HG03196 (cell line): Measurements from ENCODE around the gene STEAP1B.
"Not testable (repeated sequence)": the region's sequence is repeated elsewhere in the genome, so short reads cannot be mapped to it uniquely, and the experiment has no call there.

Source experiments
- ATAC-seq: cut with Tn5 transposase; IDR thresholded peaks from one replicate; pipeline ENCODE4 v1.9.1; 2021; ENCODE audit not compliant: unreplicated experiment

The STEAP1B gene

DNA sequence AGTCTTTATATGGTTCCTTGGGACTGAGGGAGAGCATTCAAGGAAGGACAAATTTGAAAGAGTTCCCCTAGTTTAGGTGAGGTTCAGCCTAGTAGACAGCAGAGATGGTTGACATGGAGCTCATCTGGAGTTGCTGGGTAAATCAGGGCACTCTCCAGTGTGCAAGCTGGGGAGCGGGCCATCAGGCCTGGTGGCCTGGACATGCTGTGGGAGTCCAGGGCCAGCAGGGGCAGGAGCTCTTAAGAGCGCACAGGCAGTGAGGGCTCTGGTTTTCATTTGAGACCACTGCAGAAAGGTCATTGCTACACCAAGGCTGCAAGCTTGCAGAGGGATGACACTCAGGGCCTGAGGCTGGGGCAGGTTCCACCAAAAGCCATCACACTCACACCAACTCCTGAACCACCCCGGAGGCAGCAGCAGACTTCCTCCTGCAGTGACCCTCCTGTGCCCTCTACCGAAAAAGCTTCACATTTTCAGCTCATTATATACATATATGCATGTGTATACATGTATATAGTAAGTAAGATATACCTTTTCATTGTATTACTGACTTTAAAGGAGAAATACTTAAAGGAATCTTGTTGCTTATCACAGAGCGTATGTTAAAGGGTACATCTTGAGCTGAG, 39.5 kb downstream of the STEAP1B start:
- ATAC-seq, result no peak

DNA sequence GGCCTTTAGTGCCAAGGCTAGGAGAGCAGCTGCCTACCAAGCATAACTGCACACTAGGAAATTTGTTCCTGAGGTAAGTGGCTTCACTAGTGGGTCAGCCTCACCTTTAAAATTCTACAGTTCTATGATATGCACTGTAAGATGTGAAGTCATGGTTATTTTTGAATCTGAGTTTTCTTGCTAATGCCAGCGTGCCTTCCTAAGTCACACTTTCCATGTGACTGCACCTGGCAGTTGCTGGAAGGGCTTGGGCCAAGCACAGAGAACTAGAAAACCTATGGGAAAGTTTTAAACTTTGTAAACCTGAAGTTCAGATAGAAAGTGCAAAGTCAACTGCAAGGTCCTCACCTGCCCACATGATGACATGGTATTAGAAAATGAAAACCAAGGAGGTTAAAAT, 42.5 kb downstream of the STEAP1B start:
- no peak for ATAC-seq

DNA sequence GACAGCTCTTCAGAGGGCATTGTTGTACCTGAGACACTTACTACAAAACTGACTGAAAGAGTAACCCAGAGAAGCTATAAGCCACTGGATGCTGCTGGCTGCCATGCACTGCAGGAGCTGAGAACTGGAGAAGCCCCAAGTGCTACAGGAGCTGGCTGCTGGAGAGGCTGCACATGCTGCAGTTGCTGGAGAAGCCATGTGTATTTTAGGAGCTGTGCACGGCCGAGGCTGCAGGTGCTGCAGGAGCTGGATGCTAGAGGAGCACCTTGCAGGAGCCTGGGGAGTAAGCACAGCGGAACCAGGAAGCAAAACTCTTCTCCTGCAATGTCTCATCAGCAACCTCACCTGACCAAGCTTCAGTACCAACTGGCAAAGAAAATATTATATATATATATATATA, 45.5 kb downstream of the STEAP1B start:
- no peak for ATAC-seq

DNA sequence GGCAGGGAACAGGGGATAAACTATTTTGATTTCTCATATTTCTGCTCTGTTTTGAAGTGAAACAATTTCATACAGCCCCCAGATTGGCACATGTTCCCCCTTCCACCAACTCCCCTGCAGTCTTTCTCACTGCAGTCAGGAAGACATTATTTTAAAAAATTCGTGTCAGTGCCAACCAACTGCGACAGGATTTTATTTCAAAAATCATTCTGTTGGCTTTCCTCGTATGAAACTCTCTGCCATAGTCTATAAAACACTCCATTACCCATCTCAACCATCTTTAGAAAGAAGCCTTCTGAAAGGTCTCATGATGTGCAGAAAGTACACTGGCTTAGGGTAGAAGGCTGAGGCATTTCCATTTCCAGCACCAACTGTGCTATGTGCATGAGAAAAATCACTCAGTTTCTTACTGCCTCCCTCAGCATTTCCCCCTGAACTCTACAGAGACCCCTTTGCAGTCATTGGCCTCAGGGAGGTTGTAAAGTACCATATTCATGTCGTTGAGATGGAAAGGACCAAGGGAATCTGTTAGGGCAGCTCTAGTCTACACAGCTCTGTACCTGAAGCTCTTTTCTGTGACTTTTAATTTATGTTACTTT, 46.9 kb downstream of the STEAP1B start:
- ATAC-seq, result no peak

DNA sequence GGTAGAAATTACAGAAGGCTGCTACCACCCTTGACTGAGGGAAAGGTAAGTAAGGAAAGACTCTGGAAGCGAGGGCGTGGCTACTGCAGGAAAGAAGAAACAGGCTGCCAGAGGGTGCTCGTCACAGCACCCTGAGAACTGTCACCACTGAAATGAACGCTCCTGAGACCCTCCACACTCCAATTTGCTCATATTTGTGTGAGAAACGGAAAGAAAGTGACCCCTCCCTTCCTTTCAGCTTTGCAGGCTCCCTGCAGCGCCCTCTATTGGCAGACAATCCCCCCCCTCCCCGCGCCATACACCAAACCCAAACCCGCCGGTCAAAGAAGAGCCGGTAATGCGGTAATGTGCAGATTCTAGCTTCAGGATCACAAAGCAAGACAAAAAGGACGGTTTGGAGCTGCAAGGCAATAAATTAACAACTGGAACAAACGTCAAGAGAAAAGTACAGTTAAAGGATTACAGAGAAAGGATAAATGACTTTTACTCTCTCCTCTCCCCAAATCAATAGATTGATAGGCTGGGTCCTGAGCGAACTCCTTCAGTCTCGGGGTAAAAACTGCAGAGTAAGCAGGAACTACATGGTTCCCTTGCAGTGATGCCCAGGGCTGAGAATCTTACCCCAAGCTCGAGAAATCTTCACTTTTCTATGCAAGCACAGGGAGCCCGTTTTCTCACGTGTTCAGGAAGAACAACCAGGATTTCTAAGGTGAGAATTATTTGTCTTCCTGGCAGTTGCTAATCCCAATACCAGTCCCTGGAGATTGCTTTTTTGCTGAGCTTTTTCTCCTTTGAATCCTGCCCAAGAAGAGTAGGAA, 47.6 kb downstream of the STEAP1B start:
- ATAC-seq, result no peak

DNA sequence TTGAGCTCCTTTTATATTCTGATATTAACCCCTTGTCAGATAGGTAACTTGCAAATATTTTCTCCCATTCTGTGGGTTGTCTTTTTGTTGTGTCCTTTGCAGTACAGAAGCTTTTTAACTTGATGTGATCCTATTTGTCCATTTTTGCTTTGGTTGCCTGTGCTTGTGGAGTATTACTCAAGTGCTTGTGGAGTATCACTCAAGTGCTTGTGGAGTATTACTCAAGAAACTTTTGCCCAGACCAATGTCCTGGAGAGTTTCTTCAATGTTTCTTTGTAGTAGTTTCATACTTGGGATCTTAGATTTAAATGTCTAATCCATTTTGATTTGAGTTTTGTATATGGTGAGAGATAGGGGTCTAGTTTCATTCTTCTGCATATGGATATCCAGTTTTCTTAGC, 50.0 kb downstream of the STEAP1B start:
- ATAC-seq, result not testable (repeated sequence)

DNA sequence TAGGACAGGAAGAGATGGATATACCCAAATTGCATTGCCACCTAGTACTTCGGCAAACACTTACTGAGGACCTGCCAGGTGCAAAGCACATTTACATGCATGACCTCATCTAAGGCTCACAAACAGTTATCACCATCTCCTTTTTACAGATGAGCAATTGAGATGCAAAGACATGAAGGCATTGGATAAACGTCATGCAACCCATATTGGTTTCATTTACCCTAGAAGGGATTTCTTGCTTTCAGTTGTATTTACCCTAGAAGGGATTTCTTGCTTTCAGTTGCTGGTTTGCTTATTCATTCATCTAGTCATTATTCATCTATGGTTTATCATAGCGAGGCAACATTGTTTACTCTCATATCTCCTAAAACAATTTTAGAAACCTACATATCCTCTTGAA, 52.2 kb downstream of the STEAP1B start:
- peak; percentile 74 for ATAC-seq

DNA sequence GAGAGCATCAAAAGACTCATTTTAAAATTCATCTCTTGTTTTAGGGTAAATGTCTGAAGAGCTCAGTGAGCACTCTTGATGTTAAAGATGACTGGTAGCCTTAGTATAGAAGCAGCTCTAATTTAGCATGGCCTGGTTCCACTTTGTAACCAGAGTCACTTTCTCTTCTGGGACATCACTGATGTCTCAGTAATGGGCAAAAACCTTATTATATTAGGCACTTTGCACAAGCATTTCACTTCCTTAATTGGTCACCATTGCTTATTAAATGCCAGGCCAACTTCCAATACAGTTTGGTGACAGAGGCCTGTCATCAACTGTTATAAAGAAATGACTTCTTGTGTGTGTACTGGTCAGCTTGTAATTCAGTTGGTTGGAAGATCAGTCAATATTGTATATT, 53.0 kb downstream of the STEAP1B start:
- no peak for ATAC-seq

DNA sequence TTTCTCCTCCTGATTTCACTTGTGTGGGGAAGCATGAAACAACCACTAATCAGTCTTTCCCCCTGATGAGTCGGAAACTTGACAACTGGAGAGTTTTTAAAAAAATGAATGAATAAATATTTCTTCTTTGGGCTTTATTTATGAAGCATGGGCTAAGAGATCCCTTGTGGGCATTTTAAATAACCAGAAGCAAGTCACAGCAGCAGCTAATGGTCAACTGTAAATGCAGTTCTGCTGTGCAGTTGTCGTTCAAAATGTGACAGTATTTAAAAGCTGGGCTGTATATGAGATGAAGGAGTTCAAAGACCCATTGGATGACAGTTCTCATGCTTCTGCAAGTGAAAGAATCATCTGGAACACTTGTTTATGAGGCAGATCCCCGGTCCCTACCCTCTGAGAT, 54.1 kb downstream of the STEAP1B start:
- no peak for ATAC-seq

DNA sequence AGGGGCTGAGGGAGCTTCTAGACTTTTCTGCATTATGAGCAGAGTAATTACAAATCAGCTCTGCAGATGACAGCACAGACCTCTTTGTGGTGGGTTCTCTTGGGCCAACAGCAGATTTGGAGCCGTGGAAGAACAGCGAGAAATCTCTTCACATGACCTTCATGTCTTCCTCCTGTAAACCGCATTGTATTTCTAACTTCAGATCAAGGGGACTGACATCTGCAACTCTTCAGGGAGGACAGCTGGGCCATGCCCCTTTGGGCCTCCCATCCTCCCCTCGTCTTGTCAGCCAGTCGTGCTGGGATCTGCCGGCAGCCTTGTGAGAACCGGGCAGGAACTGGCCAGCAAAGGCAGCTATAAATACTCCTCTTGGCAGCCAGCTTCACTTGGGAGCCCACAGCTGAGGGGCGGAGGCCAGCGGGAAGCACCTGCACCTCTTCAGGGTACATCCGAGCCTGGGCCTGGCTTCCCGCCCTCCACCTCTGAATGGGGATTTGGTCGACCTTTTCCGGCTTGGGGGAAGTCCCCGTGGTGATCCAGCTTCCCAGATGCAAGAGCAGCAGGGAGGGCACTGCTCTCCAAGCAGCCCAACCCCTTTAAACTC, 54.7 kb downstream of the STEAP1B start:
- ATAC-seq, result peak; percentile 30

DNA sequence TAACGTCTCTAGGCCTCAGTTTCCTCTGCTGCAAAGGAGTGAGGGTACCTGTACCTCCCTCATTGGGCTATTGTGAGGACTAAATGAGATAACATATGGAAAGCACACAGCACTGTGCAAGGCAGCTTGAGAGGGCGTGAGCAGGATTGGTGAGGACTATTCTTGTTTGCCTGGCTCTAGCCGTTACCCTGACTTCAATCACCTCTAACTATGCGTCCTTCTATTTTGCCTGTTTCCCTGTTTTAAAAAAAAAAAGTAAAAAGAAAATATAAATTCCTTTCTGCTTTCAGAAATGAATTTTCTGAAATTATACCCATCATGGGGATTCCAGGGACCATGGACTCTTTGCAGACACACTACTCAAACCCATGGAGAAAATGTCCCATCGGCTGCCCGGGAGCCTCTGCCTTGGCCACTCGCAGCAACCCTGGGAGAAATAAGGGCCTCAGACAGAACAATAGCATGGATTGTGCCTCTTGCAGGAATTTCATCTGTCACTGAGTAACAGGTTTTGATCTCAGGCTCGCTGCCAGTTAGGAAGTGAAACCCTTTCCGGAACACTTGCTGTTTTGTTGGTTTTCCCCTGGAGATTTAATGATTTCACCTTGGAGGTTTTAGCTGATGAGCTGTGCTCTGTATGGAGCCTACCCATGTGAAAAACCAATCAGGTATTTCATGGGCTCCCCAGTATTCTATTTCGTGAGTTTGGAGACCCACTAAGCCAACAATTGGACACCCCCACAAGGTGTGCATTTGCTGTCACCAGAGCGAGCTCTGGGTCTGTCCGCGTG, 55.6 kb downstream of the STEAP1B start:
- no peak for ATAC-seq

DNA sequence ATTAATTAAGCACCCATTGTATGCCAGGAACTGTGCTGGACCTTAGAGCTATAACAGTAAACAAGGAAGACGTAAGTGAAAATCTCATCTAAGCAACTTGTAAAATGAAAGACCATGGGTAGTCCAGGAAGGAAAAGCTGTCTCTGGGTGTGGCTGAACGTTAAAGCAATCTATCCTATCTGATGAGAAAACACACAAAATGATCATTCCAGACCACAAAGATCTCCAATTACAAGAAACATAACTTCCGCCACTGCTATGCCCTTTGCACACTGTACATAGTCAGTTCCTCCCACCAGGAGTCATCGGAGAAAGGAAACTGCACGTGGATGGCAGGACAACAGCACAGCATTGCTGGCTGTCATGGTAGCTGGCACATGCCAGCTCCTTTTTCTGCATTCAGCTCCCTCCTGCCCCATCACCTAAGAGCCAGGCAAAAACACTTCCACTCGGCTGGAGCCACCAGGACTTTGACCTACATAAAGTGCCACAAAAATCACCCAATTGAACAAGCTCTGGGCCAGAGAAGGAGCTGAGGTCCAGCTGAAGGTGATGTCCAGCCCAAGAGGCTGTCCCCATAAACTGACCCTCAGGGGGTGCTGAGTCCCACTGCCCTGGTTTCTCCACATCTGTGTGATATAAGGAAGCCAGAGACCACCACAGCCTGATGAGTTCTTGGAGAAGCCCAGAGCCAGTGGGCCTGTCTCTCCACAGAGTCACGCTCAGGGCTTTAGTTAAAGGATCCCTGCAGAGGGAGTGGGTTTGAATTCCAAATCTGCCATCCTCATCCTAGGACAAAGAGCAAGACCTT, 56.4 kb downstream of the STEAP1B start:
- no peak for ATAC-seq

DNA sequence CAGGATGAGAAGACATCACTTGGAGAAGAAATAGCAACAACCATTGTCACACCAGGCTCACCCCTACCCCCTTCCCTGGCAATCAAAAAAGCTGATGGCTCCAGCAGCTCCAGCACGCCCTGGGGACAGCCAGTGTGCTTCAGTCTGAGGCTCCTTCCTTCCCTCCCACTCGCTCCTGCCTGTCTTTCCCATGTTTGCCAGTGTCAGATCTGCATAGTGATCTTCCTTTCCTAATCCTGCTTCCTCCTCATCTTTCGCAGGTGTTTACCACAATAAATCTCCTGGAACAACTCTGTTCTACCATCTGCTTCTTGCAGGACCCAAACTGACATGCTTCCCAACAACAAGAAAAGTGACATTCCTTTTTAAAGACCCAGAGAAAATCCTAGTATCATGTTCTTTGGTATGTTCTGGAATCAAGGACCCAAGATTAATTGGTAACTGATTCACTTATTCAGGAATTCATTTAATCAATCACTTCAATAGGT, 57.1 kb downstream of the STEAP1B start:
- no peak for ATAC-seq

DNA sequence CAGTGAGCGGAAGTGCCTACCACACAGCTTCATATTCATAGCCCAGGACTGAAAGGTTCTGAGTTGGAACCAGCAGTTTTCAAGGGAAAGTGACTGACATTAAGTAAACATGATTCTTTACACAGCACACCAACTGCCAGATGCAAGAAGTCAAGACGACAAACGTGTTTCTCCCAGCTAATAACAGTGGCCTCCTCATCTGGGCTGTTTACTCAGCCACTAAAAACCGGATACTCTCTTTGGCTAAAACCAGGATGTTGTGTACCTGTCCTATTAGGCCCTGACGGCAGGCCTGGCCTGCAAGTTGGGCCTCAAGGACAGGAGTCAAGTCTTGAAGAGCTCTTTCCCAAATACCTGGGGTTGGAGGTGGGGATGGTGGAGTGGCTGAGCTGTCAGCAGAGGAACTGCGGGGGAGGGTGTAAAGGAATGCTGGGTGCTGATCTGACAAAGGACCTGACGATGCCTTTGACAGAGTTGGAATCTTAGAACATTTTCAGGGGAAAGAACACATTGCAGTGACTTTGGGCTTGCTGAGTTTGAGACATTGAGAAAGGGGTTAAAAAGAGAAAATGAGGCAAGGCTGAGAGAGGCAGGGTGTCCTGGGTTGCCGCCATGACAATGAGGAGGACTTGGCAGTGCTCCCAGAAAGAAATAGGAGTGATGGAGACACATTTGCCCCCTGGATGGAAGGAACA, 57.7 kb downstream of the STEAP1B start:
- no peak for ATAC-seq

DNA sequence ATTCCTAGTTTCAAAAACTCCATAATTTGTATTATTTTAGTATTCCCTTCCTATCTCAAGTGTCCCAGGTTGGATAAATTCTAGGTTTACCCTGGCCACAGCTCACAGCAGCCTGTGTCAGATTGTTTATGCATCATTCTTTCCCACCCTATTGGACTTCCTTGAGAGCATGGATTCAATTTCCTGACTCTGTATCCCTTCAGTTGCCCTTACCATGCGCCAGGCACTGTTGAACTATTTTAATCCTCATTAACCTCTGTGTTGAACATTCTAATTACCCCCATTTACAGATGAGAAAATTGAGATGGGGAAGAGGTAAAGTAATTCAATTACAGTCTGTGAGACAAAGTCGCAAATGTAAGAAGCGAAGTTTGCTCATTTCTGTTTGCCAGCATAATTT, 58.8 kb downstream of the STEAP1B start:
- no peak for ATAC-seq

DNA sequence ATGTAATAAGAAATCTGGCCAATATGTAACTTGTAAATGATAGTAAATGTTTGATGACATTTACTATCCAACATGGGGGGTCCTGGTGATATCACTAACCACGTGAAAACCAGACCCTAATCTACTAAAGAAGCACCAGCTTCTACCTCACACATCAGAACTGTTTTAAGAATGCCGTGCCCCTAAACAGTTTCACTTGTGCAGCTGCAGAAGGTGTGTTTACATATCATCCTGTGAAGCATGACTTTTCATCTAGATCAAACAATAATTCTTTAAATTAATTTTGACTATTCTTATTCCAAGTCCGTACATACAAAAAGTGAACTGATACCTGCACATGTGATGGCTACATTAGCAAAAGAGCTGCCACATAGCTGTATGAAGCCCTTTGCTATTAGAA, 61.0 kb downstream of the STEAP1B start:
- ATAC-seq, result peak; percentile 40

DNA sequence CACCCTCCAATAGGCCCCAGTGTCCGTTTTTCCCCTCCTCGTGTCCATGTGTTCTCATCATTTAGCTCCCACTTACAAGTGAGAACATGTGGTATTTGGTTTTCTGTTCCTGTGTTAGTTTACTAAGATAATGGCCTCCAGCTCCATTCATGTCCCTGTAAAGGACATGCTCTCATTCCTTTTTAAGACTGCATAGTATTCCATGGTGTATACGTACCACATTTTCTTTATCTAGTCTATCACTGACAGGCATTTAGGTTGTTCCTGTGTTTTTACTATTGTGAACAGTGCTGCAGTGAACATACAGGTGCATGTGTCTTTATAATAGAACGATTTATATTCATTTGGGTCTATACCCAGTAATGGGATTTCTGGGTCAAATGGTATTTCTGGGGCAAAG, 63.4 kb downstream of the STEAP1B start:
- not testable (repeated sequence) for ATAC-seq

DNA sequence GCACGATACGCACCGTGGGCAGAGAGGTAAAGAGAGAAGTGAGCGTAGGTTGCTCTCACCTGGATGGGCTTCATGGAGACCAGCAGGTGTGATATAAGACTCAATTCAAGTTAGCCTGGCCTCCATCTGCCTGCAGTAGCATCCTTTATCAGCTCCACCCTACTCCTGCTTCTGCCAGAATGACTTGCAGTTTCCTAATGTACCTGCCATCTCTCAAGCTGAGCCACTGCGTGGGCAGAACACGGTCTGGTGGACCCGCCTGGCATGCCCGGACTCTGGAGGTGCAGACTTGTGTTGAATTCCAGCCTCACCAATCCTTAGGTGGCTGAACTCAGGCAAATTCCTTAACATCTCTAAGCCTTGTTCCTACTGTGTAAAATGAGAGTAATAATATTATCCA, 64.3 kb downstream of the STEAP1B start:
- peak; percentile 10 for ATAC-seq

DNA sequence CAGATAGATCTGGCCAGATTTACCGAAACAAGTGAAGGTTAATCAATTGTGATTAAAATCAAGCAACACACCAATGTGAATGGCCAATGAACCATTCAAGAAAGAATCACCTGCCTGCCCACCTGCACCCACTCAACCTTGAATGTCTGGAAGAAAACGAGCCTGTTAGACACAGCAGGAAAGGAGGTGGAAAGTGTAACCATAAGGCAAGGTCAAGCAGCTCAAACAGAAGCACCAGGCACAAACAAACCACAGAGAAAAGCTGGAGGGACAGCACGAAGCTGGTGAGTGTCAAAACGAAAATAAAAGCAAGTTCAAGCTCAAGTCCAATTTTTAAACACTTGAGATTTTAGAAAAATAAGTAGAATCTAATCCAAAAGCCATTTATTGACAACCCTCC, 64.9 kb downstream of the STEAP1B start:
- ATAC-seq, result peak; percentile 87
